HG02938 (cell line): ENCODE measurements around the gene KDR.

Source experiments
- ATAC-seq: cut with Tn5 transposase; IDR thresholded peaks from one replicate; pipeline ENCODE4 v1.9.1; 2021; ENCODE audit warnings: mild to moderate bottlenecking, moderate library complexity; ENCODE audit not compliant: unreplicated experiment

The KDR gene

DNA sequence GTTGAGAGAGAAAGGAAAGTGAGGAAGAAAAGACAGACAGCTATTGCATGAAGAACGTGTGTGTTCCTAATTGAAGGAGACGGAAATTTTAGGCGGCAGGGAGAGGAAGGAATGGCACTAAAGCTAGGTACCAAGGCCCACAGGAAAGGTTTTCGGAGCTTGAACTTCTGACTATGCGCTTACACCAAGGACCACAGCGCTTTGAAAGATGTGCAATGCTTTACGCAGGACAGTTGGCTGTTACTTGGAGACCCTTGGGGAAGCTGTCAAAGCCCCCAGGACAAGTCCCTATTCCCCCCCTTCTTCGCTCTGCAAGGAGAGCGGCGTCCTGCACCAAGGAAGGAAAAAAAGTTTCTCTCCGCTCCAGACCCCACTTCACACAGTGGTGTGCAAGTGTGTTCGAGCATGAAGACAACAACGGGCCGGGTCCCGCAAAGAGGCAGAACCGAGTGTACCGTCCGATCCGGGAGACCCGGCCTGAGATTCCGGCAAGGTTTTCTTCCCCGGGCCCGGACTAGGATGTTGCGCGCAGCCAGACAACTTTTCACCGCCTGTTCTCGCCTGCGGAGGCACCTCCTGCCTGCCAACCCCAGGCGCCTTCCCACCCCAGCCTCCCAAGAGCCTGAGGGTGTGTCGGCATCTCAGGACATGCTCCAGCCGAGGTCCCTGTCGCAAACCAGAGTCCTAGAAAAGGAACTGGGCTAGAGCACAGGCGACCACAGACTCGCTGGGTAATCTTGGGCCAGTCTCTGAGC lies 896 bp downstream of the KDR start:
- no peak for ATAC-seq

DNA sequence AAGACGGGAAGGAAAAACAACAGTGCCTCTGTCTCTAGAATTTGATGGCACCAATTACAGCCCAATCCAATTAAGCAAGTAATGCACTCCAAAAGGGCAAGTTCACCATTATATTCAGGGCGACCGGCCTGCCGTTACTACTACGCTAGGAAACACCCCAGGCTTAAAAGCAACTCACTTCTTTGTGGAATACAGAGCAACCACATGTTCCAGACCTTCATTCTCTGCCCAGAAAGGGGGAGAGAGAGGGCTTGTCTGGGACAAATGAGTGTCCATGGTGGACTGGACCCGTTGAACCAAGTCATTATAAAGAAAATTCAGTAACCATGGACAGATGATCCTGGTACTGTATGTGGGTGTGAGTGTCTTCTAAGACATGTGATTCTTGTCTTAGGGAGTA lies 1.6 kb downstream of the KDR start:
- ATAC-seq = no peak

DNA sequence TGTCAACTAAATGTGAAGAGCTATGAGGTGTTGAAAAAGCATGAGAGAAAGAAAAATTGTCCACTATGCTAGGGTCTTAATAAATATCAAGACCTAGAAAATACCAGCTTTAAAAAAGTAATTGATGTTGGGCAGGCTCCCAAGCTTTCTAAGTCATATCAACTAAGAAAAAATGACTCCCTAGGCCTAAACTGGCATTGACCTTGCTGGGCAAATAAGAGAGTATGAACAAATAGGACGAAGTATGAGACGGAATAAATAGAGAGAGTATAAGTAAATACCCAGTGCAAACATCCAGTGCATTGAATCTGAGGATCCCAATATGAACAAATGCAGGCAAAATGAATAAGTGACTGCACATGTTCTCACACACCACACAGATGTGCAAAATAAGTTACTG lies 3.2 kb downstream of the KDR start:
- no peak for ATAC-seq

DNA sequence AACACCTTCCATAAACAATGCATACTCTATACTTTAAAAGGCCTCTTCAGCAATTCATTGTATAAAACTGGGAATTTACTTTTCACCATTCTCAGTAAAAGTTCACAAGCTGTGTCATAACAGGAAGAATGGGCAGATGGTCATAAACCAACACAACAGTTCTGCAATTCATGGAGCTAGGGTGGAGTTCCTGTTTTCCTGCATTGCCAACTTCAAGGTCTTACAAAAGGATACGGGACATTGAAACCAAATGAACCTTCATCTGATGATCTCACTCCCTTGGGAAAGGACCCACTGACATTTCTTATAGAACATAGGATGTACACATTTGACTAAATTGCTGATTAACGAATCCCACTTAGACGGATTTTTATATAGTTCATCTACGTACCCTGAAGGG lies 4.1 kb downstream of the KDR start:
- no peak for ATAC-seq

DNA sequence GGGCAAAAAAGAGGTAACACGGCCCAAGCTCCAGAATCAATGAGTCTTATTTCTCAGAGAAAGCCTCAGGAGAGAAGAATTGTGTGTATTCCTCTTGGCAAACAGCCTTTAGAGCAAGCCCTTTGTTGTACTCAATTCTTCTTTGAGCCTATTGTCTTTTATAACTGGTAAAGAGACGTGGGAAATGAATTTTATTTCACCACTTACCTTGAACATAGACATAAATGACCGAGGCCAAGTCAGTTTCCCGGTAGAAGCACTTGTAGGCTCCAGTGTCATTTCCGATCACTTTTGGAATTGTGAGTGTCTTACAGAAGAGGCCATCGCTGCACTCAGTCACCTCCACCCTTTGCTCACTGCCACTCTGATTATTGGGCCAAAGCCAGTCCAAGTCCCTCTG lies 7.0 kb downstream of the KDR start:
- ATAC-seq = no peak

GRCh38 chr4:55117511-55117910 lies 7.9 kb downstream of the KDR start:
- ATAC-seq = no peak

DNA sequence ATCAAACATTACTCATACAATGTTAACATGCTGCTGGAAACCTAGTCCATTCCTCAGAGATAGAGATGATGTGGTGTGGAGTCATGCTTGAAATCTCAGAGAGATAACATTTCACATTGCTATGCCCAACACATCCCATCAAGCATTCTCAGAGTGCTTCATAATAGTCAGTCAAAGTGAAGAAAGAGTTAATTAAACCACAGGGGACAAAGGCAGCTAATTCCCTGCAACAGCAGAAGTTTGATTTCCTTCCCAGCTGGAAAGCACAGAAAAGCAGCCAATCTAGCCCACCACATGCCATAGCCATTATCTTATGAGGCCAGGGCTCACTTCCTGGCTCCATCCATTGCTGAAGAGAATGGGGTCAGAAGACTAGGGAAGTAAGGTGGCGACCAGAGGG lies 8.9 kb downstream of the KDR start:
- ATAC-seq = no peak

GRCh38 chr4:55111601-55112000 lies 13.8 kb downstream of the KDR start:
- no peak for ATAC-seq

DNA sequence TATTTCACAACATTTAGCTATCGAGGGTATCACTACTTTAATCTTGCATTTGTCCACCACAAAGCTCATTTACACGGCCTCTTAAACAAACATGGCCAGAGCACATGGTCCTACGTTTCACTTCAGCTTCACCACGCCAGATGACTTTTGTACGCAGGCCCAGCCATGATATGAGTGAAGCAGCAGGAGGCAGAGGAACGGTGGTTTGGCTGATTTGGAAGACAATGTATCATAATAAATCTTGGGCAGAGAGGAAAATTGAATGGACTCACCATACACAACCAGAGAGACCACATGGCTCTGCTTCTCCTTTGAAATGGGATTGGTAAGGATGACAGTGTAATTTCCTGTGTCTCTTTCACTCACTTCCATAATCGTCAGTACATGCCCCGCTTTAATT lies 15.3 kb downstream of the KDR start:
- ATAC-seq = no peak

DNA sequence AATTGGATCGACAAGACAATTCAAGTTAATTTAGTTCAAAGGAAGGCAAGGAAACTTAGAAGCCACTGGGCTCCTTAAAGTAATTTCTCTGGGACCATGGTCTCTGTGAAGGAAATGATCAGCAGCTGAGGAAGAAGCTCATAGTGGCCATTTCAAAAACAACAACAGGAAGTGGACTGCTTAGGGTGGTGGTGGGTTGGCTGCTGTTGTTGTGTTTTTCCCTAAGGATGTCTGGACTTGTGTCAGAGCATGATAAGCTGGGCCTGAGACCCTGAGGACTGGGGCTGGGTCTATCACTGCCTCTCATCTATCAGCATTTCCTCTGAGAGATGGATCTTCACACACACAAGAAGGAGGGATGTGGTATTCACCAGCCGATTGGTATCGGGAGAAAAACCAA lies 18.3 kb downstream of the KDR start:
- no peak for ATAC-seq

GRCh38 chr4:55103224-55103623 lies 22.2 kb downstream of the KDR start:
- no peak for ATAC-seq

DNA sequence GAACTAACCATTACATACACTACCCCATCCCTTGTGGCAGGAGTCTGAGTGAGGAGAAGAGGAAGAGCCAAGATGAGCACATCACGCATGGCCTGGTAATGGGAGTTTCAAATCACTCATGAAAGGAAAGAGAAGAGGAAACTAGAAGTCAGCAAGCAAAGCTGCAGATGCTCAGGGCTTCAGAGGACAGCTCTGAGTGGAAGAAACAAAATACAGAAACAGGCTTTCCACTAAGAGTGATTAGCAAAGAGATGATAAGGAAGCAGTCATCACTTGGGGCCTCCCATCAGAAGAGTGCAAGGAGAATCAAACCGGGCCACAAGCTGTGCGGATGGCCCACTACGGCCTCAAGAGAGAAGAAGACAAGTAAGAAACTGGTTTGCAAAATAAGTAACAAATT lies 25.6 kb downstream of the KDR start:
- no peak for ATAC-seq

DNA sequence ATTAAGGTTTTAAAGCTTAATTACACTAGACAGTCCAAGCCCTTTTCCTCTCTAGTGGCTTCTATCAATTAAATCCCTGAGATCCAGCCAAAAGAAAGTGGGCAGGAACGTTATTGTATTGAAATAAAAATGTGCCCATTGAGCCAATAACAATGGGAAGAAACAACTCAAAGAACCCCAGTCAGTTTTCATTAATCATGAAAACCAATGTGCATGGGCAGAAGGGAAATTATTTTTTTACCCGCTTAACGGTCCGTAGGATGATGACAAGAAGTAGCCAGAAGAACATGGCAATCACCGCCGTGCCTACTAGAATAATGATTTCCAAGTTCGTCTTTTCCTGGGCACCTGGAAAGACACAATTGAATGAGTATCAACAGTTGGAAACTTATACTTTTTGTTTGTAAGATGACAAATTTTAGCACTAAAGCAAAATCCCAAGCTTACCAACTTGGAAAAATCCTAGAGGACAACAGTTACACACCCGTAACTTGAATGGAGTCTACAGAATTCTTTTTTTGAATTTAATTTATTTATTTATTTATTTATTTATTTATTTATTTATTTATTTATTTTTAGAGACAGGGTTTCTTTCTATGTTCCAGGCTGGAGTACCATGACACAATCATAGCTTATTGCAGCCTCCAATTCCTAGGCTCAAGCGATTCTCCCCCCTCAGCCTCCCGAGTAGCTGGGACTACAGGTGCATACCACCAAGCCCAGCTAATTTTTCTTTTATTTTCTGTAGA lies 26.8 kb downstream of the KDR start:
- no peak for ATAC-seq

DNA sequence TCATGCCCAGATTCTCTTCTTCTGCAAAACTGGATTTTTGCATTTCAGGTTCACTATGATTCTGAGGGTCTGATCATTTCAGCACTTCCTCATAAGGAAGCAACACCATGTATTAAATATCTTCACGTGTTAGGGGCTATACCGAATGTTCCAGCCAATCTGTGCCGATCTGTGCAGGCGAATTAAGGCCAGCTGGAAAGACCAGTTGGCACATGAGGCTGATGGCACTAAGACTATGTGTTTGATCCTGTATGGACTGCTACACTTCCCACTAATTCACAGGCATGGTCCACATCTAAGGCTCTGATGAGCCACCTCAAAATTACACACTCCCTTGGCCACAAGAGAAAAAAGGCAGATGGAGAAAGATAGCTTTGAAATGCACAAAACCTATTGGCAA lies 28.8 kb downstream of the KDR start:
- ATAC-seq = no peak

GRCh38 chr4:55096045-55096444 lies 29.4 kb downstream of the KDR start:
- no peak for ATAC-seq

- no peak for ATAC-seq
Observed at GRCh38 chr4:55092504-55092903, 32.9 kb downstream of the KDR start.

DNA sequence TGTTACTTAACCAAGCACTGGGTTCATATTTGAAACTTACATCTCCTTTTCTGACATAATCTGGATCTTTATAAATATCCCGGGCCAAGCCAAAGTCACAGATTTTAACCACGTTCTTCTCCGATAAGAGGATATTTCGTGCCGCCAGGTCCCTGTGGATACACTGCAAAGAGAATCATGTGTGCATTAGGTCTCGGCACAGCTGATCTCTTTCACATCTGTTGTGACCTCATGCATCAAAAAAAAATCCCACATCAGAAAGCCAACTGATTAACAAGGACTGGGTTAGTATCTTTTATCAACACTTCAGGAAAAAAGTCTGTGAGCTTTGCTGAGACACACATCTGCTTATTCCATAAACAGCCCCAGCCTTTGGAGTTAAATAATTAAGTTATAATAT lies 35.5 kb downstream of the KDR start:
- ATAC-seq = no peak

GRCh38 chr4:55087913-55088260 lies 37.5 kb downstream of the KDR start:
- no peak for ATAC-seq

DNA sequence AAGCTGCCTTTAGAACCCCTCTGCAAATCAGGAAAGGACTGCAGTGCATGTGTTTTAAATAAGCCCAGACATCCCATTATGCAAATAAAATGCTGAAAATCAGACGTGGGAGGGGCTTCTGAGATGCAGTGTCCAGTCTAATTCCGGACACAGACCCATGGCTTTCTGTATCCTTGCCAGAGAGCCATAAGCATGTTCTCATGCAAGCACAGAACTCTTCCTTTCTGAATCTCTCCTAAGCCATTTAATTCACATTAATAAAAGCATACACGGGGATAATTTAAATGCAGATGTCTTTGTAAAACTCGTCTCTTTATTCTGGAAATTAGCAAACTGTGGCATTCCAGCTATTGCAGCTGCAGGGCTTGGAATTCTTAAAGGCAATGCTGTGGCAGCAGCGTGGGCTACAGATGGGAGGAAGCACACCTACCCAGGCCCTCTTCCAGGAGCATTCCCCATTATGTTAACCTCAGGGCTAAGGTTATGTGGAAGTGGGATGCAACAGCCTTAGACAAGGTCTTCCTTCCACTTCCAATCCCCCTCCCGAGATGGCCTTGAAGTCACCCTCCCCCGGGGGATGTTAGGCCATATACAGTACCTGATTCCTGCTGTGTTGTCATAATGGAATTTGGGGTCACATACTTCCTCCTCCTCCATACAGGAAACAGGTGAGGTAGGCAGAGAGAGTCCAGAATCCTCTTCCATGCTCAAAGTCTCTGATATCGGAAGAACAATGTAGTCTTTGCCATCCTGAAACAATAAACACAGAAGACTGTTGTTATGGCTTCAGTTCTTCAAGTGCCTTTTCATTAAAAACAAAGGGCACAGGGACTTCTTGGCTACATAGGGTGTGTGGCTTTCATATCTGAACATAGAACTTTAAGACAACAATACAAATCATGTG lies 38.1 kb downstream of the KDR start:
- no peak for ATAC-seq

- no peak for ATAC-seq
Observed at GRCh38 chr4:55086578-55086977, 38.8 kb downstream of the KDR start.

DNA sequence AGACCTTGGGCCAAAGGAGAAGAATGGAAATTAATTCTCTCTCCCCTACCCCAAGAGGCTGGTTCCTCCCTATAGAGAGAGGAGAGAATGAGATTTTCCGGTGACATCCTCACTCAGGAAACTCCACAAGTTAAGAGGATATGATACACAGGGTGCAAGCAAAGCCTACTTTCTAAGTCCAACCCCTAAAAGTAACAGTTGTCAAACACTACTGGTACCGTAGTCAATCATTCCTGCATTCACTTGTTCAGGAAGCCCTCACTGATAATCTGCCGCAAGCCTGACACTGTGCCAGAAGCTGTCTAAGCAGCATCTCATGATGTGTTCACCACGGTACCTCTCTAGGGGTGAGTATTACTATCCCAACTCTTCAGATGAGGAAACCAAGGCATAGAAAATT lies 41.7 kb downstream of the KDR start:
- no peak for ATAC-seq

DNA sequence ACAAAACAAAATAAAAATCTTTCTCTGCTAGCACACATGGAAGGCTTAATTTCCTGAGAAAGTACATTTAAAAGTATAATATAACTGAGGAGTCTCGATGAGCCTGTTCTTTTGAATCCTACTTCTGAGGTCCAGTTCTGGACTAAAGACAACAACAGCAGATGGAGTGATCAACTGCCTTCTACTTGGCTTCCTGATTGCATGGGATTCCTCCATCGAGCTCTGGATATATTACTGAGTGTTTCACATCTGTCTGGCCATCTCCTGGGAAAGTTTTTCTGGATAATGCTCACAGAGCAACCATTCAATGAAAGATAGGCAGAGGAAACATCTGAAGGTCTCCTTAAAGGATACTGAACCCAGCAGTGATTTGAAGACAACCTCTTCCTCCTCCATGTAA lies 42.6 kb downstream of the KDR start:
- ATAC-seq = no peak
